SK-N-SH treated with all-trans-retinoic acid at 6 μM for 48 hours (cell line): ENCODE results near the gene MT1M.

Experiments used
- ATAC-seq: fragments of 200-7000 bp; cut with Tn5 transposase; 3 replicates; pipeline ENCODE4 v1.9.1; 2020; ENCODE audit warnings: mild to moderate bottlenecking, moderate library complexity
- ARNTL ChIP-seq: fragments of 450-650 bp; formaldehyde crosslinking; IDR thresholded peaks from 2 replicates; pipeline ENCODE4 v1.5.0; 2020; ENCODE audit warnings: low read depth, mild to moderate bottlenecking, moderate library complexity, borderline replicate concordance
- BACH2 ChIP-seq: fragments of 250-450 bp; sonication (Bioruptor Pico); IDR thresholded peaks from 2 replicates; pipeline ENCODE4 v1.9.0; 2021; ENCODE audit warnings: mild to moderate bottlenecking, borderline replicate concordance
- CSDC2 ChIP-seq: fragments of 250-450 bp; sonication (Bioruptor Pico); IDR thresholded peaks from 2 replicates; pipeline ENCODE4 v1.5.0; 2020; ENCODE audit warnings: mild to moderate bottlenecking, moderate library complexity
- ESRRG ChIP-seq: fragments of 250-450 bp; sonication (Bioruptor Pico); IDR thresholded peaks from 2 replicates; pipeline ENCODE4 v1.6.1; 2021; ENCODE audit warnings: mild to moderate bottlenecking
- GLIS3 ChIP-seq: fragments of 250-450 bp; sonication (Bioruptor Pico); IDR thresholded peaks from 2 replicates; pipeline ENCODE4 v1.5.0; 2020; ENCODE audit warnings: mild to moderate bottlenecking, moderate library complexity
- ISL1 ChIP-seq: fragments of 250-450 bp; sonication (Bioruptor Pico); IDR thresholded peaks from 2 replicates; pipeline ENCODE4 v2.1.2; 2022; ENCODE audit warnings: mild to moderate bottlenecking, moderate library complexity
- OSR1 ChIP-seq: fragments of 250-450 bp; sonication (Bioruptor Pico); IDR thresholded peaks from 2 replicates; pipeline ENCODE4 v1.8.0; 2022; ENCODE audit warnings: moderate library complexity, mild to moderate bottlenecking, inconsistent platforms
- PPARA ChIP-seq: fragments of 250-450 bp; sonication (Bioruptor Pico); IDR thresholded peaks from 2 replicates; pipeline ENCODE4 v1.5.0; 2020; ENCODE audit warnings: mild to moderate bottlenecking, borderline replicate concordance
- RARB ChIP-seq: fragments of 250-450 bp; sonication (Bioruptor Pico); IDR thresholded peaks from 2 replicates; pipeline ENCODE4 v1.8.0; 2021; ENCODE audit warnings: mild to moderate bottlenecking, moderate library complexity
- SNAI2 ChIP-seq: fragments of 250-450 bp; sonication (Bioruptor Pico); IDR thresholded peaks from 2 replicates; pipeline ENCODE4 v1.5.0; 2020; ENCODE audit warnings: mild to moderate bottlenecking, moderate library complexity
- TCF4 ChIP-seq: fragments of 250-450 bp; sonication (Bioruptor Pico); IDR thresholded peaks from 2 replicates; pipeline ENCODE4 v1.8.0; 2021; ENCODE audit warnings: mild to moderate bottlenecking, moderate library complexity, borderline replicate concordance
- TOX ChIP-seq: fragments of 250-450 bp; sonication (Bioruptor Pico); IDR thresholded peaks from 2 replicates; pipeline ENCODE4 v1.8.0; 2021; ENCODE audit warnings: mild to moderate bottlenecking, moderate library complexity, borderline replicate concordance
- ZC3H10 ChIP-seq: fragments of 250-450 bp; sonication (Bioruptor Pico); IDR thresholded peaks from 2 replicates; pipeline ENCODE4 v1.5.1; 2021; ENCODE audit warnings: mild to moderate bottlenecking, moderate library complexity
- ZFP3 ChIP-seq: fragments of 250-450 bp; sonication (Bioruptor Pico); IDR thresholded peaks from 2 replicates; pipeline ENCODE4 v1.5.0; 2020; ENCODE audit warnings: mild to moderate bottlenecking, moderate library complexity
- ZFP30 ChIP-seq: fragments of 450-650 bp; formaldehyde crosslinking; IDR thresholded peaks from 2 replicates; pipeline ENCODE4 v1.5.0; 2022; ENCODE audit warnings: mild to moderate bottlenecking, moderate library complexity
- ZNF565 ChIP-seq: fragments of 450-650 bp; formaldehyde crosslinking; conservative IDR thresholded peaks from 2 replicates; pipeline ENCODE4 v1.5.0; 2020; ENCODE audit warnings: low read depth, mild to moderate bottlenecking, moderate library complexity
- ZNF70 ChIP-seq: fragments of 450-650 bp; formaldehyde crosslinking; IDR thresholded peaks from 2 replicates; pipeline ENCODE4 v1.5.0; 2020; ENCODE audit warnings: mild to moderate bottlenecking, moderate library complexity
- ZNF8 ChIP-seq: fragments of 450-650 bp; formaldehyde crosslinking; IDR thresholded peaks from 2 replicates; pipeline ENCODE4 v1.5.0; 2020; ENCODE audit warnings: mild to moderate bottlenecking, moderate library complexity
- TF ChIP-seq, protein P1 (sequence below): fragments of 250-450 bp; sonication (Bioruptor Pico); IDR thresholded peaks from 2 replicates; pipeline ENCODE4 v1.5.1; 2020; ENCODE audit warnings: low read depth, mild to moderate bottlenecking, moderate library complexity
- TF ChIP-seq, protein P2 (sequence below): fragments of 250-450 bp; sonication (Bioruptor Pico); IDR thresholded peaks from 2 replicates; pipeline ENCODE4 v1.8.0; 2021; ENCODE audit warnings: low read depth, mild to moderate bottlenecking, moderate library complexity, borderline replicate concordance
- TF ChIP-seq, protein P3 (sequence below): fragments of 250-450 bp; sonication (Bioruptor Pico); IDR thresholded peaks from 2 replicates; pipeline ENCODE4 v1.5.0; 2020; ENCODE audit warnings: mild to moderate bottlenecking, moderate library complexity
- TF ChIP-seq, protein P4 (sequence below): fragments of 250-450 bp; sonication (Bioruptor Pico); IDR thresholded peaks from 2 replicates; pipeline ENCODE4 v1.5.1; 2021; ENCODE audit warnings: mild to moderate bottlenecking, moderate library complexity

Gene MT1M

DNA sequence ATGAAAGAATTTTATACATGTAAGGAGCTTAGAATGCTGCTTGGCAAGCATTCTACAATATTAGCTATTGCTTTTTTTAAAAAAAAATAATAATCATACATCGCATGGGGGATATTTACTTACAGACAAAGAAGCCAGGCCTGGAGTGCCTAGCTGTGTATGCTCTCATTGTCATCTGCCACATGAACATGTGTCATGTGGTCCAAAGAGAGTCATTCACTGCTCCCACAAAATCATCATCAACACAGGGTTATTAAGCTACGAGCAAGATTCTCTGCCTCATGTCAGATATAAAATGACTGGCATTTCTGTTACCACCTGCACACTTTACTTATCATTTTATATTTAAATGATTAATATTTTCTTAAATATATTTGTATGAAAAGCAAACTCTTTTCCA is 8.8 kb upstream of the MT1M start:
- TF ChIP-seq, protein P1, sequence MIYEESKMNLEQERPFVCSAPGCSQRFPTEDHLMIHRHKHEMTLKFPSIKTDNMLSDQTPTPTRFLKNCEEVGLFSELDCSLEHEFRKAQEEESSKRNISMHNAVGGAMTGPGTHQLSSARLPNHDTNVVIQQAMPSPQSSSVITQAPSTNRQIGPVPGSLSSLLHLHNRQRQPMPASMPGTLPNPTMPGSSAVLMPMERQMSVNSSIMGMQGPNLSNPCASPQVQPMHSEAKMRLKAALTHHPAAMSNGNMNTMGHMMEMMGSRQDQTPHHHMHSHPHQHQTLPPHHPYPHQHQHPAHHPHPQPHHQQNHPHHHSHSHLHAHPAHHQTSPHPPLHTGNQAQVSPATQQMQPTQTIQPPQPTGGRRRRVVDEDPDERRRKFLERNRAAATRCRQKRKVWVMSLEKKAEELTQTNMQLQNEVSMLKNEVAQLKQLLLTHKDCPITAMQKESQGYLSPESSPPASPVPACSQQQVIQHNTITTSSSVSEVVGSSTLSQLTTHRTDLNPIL (CRISPR knock-in tag) = no peak
- TF ChIP-seq ISL1 (CRISPR knock-in tag) (no peak), ZNF70 (CRISPR knock-in tag) (no peak), SNAI2 (CRISPR knock-in tag) (no peak), ZFP30 (CRISPR knock-in tag) (no peak)
- no peak for ATAC-seq

DNA sequence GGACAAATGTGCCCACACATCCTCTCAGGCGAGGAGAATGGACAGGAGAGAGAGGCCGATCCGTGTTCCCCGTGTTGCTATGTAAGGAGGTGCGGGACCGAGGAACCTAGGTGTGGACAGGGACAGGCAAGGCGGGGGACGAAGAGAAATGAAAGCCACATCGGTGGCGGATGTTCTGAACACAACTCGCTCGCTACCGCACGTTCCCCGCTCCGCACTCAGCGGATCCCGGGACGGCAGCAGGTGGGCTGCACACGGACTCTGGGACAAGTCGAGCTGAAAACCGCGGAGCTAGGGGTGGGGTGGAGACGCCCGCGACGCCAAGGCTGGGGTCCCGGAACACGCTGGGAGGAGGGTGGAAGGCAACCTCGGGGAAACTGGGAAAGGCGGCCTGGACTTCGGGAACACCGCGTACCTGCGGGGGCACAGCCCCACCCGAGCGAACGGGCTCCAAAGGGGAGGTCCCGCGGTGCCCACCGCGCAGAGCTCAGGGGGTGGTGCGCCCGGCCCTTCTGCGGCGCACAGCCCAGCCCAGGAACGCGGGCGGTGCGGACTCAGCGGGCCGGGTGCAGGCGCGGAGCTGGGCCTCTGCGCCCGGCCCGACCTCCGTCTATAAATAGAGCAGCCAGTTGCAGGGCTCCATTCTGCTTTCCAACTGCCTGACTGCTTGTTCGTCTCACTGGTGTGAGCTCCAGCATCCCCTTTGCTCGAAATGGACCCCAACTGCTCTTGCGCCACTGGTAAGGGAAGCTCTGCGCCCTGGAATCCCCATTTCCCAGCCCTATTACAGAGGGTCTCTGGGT is 7.1 kb upstream of the MT1M start, which contains the start of gene MT1E:
Gene MT1E (plus strand): TSS at position 642 of the 803 bp plus-strand sequence. CDS start 71 bp downstream, at position 713.
- ATAC-seq = peak; percentile 89
- no peak for TF ChIP-seq ESRRG
- TF ChIP-seq PPARA (CRISPR knock-in tag) = no peak
- no peak for TF ChIP-seq OSR1 (CRISPR knock-in tag)
- TF ChIP-seq ARNTL (CRISPR knock-in tag) = no peak
- no peak for TF ChIP-seq GLIS3 (CRISPR knock-in tag)
- TF ChIP-seq TCF4 = no peak
- no peak for TF ChIP-seq ZFP3 (CRISPR knock-in tag)
- TF ChIP-seq RARB (CRISPR knock-in tag) = no peak
- no peak for TF ChIP-seq ZNF8 (CRISPR knock-in tag)
- TF ChIP-seq, protein P1 (CRISPR knock-in tag) = no peak
- no peak for TF ChIP-seq ZFP30 (CRISPR knock-in tag)
- TF ChIP-seq BACH2 = no peak

DNA sequence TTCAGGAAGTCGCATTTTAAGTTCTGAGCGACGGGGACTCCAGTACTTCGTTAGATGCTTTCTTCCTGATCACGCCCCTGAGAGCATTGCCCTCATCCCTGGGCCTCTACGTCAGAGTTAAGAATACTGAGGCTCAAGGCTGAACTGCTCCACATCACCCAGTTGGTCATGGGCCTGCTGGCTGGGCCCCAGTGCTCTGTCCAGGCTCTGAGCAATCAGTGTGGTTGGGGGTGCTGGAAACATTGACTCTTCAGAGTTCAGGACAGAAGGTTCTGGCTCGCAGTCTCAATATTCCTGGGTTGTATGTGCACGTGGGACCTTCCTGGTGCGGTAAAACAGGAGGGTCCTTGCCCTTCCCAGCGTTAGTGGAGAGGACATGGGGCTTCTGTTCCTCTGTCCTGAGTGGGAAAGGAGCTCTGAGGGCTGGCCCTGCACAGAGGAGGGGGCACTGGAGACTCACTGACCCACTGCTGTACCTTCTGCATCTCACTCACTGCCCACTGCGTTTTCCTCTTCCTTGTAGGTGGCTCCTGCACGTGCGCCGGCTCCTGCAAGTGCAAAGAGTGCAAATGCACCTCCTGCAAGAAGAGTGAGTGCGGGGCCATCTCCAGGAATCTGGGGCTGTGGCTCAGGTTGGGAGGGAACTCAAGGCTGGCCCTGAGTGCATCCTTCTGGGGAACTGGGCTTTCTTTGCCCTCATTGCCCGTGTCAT is 6.4 kb upstream of the MT1M start:
- TF ChIP-seq, protein P2, sequence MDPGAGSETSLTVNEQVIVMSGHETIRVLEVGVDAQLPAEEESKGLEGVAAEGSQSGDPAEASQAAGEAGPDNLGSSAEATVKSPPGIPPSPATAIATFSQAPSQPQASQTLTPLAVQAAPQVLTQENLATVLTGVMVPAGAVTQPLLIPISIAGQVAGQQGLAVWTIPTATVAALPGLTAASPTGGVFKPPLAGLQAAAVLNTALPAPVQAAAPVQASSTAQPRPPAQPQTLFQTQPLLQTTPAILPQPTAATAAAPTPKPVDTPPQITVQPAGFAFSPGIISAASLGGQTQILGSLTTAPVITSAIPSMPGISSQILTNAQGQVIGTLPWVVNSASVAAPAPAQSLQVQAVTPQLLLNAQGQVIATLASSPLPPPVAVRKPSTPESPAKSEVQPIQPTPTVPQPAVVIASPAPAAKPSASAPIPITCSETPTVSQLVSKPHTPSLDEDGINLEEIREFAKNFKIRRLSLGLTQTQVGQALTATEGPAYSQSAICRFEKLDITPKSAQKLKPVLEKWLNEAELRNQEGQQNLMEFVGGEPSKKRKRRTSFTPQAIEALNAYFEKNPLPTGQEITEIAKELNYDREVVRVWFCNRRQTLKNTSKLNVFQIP (CRISPR knock-in tag) = no peak
- TF ChIP-seq TCF4 = no peak
- TF ChIP-seq TOX (CRISPR knock-in tag) = no peak
- TF ChIP-seq CSDC2 (CRISPR knock-in tag) = no peak
- no peak for TF ChIP-seq ZNF70 (CRISPR knock-in tag)
- no peak for TF ChIP-seq ZC3H10
- TF ChIP-seq ARNTL (CRISPR knock-in tag) = no peak
- TF ChIP-seq, protein P3, sequence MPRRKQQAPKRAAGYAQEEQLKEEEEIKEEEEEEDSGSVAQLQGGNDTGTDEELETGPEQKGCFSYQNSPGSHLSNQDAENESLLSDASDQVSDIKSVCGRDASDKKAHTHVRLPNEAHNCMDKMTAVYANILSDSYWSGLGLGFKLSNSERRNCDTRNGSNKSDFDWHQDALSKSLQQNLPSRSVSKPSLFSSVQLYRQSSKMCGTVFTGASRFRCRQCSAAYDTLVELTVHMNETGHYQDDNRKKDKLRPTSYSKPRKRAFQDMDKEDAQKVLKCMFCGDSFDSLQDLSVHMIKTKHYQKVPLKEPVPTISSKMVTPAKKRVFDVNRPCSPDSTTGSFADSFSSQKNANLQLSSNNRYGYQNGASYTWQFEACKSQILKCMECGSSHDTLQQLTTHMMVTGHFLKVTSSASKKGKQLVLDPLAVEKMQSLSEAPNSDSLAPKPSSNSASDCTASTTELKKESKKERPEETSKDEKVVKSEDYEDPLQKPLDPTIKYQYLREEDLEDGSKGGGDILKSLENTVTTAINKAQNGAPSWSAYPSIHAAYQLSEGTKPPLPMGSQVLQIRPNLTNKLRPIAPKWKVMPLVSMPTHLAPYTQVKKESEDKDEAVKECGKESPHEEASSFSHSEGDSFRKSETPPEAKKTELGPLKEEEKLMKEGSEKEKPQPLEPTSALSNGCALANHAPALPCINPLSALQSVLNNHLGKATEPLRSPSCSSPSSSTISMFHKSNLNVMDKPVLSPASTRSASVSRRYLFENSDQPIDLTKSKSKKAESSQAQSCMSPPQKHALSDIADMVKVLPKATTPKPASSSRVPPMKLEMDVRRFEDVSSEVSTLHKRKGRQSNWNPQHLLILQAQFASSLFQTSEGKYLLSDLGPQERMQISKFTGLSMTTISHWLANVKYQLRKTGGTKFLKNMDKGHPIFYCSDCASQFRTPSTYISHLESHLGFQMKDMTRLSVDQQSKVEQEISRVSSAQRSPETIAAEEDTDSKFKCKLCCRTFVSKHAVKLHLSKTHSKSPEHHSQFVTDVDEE = no peak
- TF ChIP-seq, protein P4, sequence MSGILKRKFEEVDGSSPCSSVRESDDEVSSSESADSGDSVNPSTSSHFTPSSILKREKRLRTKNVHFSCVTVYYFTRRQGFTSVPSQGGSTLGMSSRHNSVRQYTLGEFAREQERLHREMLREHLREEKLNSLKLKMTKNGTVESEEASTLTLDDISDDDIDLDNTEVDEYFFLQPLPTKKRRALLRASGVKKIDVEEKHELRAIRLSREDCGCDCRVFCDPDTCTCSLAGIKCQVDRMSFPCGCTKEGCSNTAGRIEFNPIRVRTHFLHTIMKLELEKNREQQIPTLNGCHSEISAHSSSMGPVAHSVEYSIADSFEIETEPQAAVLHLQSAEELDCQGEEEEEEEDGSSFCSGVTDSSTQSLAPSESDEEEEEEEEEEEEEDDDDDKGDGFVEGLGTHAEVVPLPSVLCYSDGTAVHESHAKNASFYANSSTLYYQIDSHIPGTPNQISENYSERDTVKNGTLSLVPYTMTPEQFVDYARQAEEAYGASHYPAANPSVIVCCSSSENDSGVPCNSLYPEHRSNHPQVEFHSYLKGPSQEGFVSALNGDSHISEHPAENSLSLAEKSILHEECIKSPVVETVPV (CRISPR knock-in tag) = no peak
- no peak for TF ChIP-seq PPARA (CRISPR knock-in tag)
- TF ChIP-seq, protein P1 (CRISPR knock-in tag) = no peak
- no peak for TF ChIP-seq OSR1 (CRISPR knock-in tag)
- no peak for TF ChIP-seq ZFP30 (CRISPR knock-in tag)
- no peak for TF ChIP-seq ZNF565 (CRISPR knock-in tag)
- no peak for TF ChIP-seq SNAI2 (CRISPR knock-in tag)
- TF ChIP-seq GLIS3 (CRISPR knock-in tag) = no peak
- TF ChIP-seq RARB (CRISPR knock-in tag) = no peak
- TF ChIP-seq BACH2 = no peak
- no peak for TF ChIP-seq ZNF8 (CRISPR knock-in tag)
- TF ChIP-seq ISL1 (CRISPR knock-in tag) = no peak
- TF ChIP-seq, all 23 proteins: peak for 0
- peak; percentile 28 for ATAC-seq
